Measurements from ENCODE around the gene USF1.
"Not testable (repeated sequence)": the region's sequence is repeated elsewhere in the genome, so short reads cannot be mapped to it uniquely, and the experiment has no call there.

The USF1 gene

GRCh38 chr1:161047436-161048420, 2.0 kb upstream of the USF1 start:
- DNase-seq, result no peak

- DNase-seq, result peak; percentile 26 to 54
Observed at GRCh38 chr1:161046605-161047228, 940 bp upstream of the USF1 start.

GRCh38 chr1:161044908-161045735, 655 bp downstream of the USF1 start:
- DNase-seq, result peak; percentile 86 to 87

- no peak for DNase-seq
Observed at GRCh38 chr1:161044535-161044907, 1.3 kb downstream of the USF1 start.

- DNase-seq, result no peak
Observed at GRCh38 chr1:161039546-161039945, 6.2 kb downstream of the USF1 start.

- no peak for DNase-seq
Observed at GRCh38 chr1:161039154-161039545, 6.6 kb downstream of the USF1 start.

- DNase-seq, result peak; percentile 16 to 28
Observed at GRCh38 chr1:161038523-161039153, 7.1 kb downstream of the USF1 start, which contains the start of gene TSTD1. Gene TSTD1 (minus strand): TSS chr1:161038964. CDS start chr1:161038889, 75 bp downstream.

GRCh38 chr1:161037661-161038522, 7.9 kb downstream of the USF1 start:
- DNase-seq, result no peak

GRCh38 chr1:161033751-161034150, 12.0 kb downstream of the USF1 start:
- no peak for DNase-seq

GRCh38 chr1:161032409-161032808, 13.4 kb downstream of the USF1 start:
- DNase-seq, result no peak

- no peak for DNase-seq
Observed at GRCh38 chr1:161031874-161032273, 13.9 kb downstream of the USF1 start.

GRCh38 chr1:161029466-161029865, 16.3 kb downstream of the USF1 start:
- not testable (repeated sequence) for DNase-seq

- DNase-seq, result not testable (repeated sequence)
Observed at GRCh38 chr1:161026954-161027353, 18.8 kb downstream of the USF1 start.

GRCh38 chr1:161022432-161022831, 23.3 kb downstream of the USF1 start:
- not testable (repeated sequence) for DNase-seq

GRCh38 chr1:161021970-161022353, 23.8 kb downstream of the USF1 start:
- DNase-seq, result no peak

- peak; percentile 84 for DNase-seq
Observed at GRCh38 chr1:161021165-161021969, 24.4 kb downstream of the USF1 start.

GRCh38 chr1:161020509-161021164, 25.1 kb downstream of the USF1 start, which contains the start of gene F11R:
Gene F11R (minus strand): TSS chr1:161021152. CDS start chr1:161021073, 79 bp downstream.
- DNase-seq, result peak; percentile 49 to 66

- DNase-seq, result no peak
Observed at GRCh38 chr1:161019751-161020495, 25.9 kb downstream of the USF1 start.

- DNase-seq, result peak; percentile 37 to 41
Observed at GRCh38 chr1:161019111-161019660, 26.6 kb downstream of the USF1 start.
